Measurements from ENCODE around the gene SNX21.

DNA sequence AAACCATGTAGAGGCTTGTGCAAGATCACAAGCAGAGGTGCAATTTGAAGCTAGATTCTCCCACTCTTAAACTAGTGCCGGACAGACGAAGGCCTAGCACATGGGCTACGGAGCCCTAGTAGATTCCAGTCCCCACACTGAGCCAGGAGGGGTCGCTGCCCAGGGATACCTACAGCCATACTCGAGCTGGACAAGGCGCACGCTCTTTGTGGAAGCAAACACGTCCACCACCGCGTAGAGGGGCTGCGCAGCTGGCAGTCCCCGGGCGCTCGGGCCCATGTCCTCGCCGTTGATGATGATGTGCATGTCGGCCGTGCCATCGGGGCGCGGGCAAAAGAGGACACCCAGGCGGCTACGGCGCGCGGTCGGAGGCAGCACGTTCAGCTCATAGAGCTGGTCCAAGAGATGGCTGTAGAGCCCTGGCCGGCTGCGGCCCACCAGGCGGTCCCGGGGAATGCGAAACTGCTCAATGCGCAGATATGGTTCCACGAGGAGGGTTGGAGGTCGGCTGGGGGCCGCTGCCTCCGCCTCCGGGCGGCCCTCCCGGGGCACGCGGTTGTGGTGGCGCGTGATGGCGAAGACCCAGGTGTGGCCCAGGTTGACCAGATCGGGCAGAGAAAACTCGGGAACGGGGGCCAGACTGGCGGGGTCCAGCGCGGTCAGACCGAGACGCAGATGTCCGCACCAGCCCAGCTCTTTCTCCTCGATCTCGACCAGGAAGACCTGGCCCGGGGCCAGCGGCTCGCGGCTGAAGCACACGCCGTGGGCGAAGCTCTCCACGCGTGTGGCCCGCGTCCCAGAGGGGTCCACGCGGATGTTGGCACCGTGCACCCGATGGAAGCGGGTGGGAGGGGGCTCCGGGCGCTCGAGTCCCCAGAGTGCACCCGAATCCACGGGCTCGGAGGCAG lies 56.7 kb downstream of the SNX21 start:
- TF ChIP-seq EZH2 (IDR thresholded peaks at IDR 0.05; ENCODE audit: insufficient read depth, poor library complexity, severe bottlenecking) (no peak), EZH2phosphoT487 (IDR thresholded peaks at IDR 0.05; ENCODE audit: insufficient read depth, low read depth) (no peak)

All from GM23248 (cell line).